D341Med (cell line): ENCODE measurements around the gene TRMT1L.
"Not testable (repeated sequence)": the region's sequence is repeated elsewhere in the genome, so short reads cannot be mapped to it uniquely, and the experiment has no call there.

Experiments
- DNase-seq: peaks from one replicate; pipeline ENCODE4 v3.0.0; 2012; ENCODE audit warnings: low spot score

TRMT1L gene, protein sequence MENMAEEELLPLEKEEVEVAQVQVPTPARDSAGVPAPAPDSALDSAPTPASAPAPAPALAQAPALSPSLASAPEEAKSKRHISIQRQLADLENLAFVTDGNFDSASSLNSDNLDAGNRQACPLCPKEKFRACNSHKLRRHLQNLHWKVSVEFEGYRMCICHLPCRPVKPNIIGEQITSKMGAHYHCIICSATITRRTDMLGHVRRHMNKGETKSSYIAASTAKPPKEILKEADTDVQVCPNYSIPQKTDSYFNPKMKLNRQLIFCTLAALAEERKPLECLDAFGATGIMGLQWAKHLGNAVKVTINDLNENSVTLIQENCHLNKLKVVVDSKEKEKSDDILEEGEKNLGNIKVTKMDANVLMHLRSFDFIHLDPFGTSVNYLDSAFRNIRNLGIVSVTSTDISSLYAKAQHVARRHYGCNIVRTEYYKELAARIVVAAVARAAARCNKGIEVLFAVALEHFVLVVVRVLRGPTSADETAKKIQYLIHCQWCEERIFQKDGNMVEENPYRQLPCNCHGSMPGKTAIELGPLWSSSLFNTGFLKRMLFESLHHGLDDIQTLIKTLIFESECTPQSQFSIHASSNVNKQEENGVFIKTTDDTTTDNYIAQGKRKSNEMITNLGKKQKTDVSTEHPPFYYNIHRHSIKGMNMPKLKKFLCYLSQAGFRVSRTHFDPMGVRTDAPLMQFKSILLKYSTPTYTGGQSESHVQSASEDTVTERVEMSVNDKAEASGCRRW

DNA sequence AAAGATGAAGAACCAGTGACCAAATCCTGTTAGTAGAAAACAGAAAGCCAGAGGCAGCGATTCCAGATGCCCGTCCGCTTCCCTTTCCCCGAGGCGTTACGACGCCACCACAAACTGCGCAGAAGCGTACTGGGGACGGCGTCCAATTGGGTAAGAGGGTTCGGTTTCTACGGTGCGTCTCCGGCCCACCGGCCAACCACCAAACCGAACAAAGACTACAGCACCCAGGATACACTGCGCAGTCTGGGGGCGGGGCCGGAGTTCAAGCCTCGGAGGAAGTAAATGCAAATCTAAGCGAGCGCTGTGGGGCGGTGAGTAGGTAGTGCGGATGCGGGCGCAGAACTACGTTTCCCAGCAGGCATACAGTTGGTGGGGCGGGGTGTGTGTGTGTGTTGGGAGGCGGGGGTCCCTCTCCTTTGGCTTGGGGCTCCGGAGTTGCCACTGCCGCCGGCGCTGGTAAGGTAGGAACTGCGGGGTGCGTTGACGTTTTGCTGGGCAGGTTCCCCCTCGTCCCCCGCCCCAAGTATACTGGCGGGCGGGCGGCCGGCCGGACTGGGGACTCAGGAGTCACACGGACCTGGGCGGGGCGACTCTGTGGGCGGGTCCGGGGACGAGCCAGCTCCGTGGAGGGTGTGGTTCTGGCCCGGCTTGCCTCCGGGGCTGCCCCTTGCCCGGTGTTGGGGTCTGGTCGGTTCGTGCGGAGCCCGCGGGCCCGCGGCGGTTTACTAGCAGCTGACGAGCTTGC, at the start of gene TRMT1L, which contains the start of gene SWT1:
TSS of gene TRMT1L (minus strand) at position 100 of the 745 bp plus-strand sequence. CDS start 241 bp downstream, outside the sequence.
TSS of gene SWT1 (plus strand) at position 314 of the 745 bp plus-strand sequence. CDS start 3,675 bp downstream, outside the sequence.
- peak; percentile 95 for DNase-seq

GRCh38 chr1:185200889-185201288, 44.1 kb upstream of the TRMT1L start:
- no peak for DNase-seq

- DNase-seq = not testable (repeated sequence)
These were observed 42.0 kb upstream of the TRMT1L start for GRCh38 chr1:185198712-185199111.

GRCh38 chr1:185193756-185194155, 37.0 kb upstream of the TRMT1L start:
- DNase-seq = no peak

DNA sequence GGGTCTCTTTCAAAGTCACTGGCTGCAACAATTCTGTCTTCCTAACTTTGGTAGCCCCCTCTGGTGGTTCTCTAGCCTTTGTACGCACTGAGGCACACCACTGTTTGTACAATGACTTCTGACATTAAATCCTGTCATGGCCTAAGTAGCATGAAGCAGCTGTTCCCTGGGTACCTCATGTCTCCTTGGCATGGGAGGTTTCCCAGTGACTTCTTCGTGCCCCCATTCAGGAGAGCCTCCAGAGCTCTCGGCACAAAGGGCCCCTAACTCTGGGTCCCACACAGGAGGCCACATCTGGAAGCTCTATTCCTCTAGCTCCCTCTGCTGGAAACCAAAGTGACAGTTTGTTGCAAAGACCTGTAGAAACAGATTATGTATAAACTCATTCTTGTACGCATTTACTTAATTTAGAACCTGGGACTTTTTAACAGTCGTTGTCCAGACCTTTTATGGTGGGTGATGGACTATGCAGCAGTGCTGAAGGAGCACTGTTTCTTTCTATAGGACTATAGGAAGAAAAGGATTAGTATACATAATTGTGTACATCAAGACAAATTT, 13.6 kb upstream of the TRMT1L start:
- DNase-seq = peak; percentile 79

DNA sequence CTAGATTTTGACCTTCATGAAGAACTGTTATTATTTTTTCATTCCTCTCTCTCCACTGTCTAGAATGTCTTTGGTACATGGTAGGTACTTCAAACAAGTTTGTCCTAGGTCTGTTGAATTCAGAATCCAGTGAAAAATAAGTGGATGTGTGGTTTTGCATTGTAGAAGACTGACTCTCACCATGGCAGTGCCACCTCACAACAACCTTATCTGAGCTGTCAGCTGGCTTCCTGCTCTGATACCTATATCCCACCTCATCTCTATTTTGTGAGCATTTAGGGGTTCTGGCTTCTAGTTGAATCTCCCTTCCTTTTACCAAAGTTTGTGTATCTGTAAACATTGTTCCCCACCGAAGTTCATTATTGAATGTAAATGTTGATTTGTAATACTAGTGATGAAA, 9.4 kb upstream of the TRMT1L start:
- DNase-seq = no peak

DNA sequence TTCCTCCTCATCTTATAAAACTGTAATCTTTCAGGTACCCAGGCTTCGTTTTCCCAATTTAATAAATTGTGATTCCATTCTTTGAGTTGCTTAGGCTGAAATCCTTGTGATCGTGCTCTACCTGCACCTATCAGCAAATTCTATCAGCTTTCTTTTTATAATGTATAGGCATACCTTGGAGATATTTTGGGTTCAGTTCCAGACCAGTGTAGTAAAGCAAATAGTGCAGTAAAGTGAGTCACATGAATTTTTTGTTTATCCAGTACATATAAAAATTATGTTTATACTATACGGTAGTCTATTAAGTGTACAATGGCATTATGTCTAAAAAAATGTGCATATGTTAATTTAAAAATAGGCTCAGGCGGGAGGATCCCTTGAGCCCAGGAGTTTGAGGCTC, 5.7 kb upstream of the TRMT1L start:
- DNase-seq = no peak

- no peak for DNase-seq
These were observed 3.2 kb upstream of the TRMT1L start for GRCh38 chr1:185159966-185160365.

- no peak for DNase-seq
These were observed 2.0 kb upstream of the TRMT1L start for GRCh38 chr1:185158800-185159199.

GRCh38 chr1:185157599-185158412, 1.1 kb upstream of the TRMT1L start:
- DNase-seq = peak; percentile 20

- DNase-seq = peak; percentile 82
These were observed 382 bp downstream of the TRMT1L start for GRCh38 chr1:185156288-185156853.

- no peak for DNase-seq
These were observed 1.0 kb downstream of the TRMT1L start for GRCh38 chr1:185155600-185156287.

GRCh38 chr1:185154912-185155513, 1.7 kb downstream of the TRMT1L start:
- no peak for DNase-seq

GRCh38 chr1:185152187-185152767, 4.5 kb downstream of the TRMT1L start:
- DNase-seq = no peak

DNA sequence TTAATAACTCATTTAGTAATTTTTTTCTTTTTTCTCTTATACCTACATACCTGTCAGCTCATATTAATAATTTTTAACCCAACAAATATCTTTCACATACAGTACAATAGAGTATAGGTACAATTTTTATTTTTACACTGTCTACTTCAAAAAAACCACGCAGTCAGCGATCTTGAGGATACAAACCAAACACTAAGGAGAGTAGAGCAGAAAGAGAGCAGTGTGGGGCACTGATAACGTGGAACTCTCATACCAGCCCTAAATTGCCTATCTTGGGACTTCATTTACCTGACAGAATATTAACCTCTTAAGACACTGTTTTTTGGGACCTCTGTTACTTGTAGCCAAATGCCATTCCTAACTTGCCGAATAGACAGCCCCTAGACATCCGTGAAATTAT, 5.5 kb downstream of the TRMT1L start:
- DNase-seq = no peak

DNA sequence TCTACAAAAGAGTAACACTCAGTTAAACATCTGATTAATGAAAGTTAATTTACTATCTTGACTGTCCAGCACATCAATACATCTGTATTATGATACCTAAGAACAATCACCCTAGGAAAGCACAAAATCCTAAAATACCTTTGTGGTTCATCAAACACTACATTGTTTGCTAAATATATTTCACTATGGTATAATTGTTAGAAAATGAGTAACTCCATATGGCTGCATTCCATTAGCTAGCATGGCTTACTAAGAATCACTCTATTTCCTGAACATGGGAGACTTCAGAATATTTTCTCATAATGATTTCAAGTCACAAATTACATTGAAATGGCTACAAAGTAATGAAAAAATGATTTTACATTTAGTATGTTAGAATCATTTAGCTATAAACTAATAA, 12.5 kb downstream of the TRMT1L start:
- DNase-seq = no peak

DNA sequence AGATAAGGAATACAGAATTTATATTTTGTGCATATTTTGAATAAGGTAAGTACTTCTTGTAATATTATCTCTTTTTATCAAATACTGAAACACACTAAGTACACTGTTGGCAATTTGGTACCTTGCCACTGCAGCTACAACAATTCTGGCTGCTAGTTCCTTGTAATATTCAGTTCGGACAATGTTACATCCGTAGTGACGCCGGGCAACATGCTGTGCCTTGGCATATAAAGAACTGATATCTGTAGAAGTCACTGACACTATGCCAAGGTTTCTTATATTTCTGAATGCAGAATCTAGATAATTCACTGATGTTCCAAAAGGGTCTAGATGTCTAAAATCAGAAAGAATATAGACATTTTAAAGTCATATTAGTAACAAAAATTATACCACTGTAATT, 17.5 kb downstream of the TRMT1L start:
- DNase-seq = no peak

DNA sequence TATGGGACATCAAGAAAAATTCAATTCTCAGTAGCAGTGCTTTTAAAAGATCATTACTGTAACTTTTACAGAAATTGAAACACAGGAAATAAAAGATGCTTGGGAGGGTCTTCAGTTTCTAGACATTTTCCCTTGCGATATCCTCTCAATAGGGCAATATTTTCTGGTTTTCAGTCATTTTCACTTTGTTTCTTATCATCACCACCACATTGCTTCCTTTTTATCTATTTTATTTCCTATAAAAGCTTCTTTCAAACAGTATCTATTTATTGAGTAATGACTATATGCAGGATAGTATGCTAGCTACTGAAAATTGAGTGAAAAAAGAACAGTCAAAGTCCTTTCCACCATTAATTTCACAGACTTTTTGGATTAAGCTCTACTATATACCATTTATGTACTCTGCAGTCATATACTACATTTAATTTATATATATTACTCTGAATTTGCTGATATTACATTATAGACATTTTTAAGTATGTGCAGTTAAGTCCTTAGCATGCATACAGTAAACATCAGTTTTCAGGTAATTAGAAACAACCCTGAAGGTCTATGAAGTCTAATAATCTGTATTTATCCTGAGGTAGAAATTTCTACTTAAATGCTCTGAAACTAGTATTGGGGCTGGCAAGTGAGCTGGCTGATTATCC, 18.7 kb downstream of the TRMT1L start:
- DNase-seq = no peak

DNA sequence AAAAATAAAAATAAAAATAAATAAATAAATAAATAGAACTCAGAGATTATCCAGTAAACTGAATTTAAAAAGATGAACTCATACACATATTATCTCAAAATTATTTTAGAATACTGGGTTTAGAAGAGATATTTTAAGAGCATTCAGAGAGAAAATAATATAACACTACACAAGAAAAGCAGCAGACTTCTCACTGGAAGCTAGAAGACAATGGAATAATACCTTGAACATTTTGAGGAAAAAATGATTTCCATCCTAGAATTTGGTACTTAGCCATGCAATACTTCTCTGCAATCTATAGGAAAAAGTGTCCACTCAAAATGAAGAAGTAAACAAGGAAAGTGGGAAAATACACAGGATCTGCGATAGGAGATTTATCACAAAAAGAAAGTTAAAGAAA, 24.2 kb downstream of the TRMT1L start:
- DNase-seq = no peak
